ENCODE data around the gene GPATCH4. TPM values are rescaled to one million over a fixed set of nuclear protein-coding genes. Genes with fewer than 3 reads are reported as not detected.

Gene GPATCH4
- total RNA-seq, 2 experiments from 2014 or later, result 29.9 to 33.4 TPM

DNA sequence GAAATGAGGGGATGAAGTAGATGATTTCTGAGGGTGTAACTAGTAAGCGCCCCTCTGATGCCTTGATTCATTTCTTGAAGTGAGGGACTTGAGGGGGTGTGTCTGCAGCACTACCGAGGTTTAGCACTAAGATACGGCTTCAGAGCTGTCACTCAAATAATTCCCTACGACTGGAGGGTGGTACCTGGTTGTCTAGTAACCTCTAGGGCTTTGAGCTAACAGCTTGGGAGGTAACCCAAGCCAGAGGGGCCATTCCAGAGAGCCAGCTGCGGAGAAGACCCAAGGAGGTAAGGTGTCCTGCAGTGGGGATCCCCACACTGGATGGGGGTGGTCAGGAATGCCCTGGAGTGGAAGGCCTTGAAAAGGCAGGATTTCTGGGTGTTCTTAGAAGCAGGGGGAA lies 21.8 kb downstream of the GPATCH4 start, which contains the start of gene TTC24:
TTC24 (plus strand) TSS at position 252 of the 400 bp plus-strand sequence. CDS start 1,642 bp downstream, outside the sequence.
- Mint-ChIP-seq H3K4me1 (peaks cover 24% of the 10 kb centered on the region), H3K9me3 (no peaks in the 10 kb centered on the region), H3K4me3 (no peak within 1 kb of the TSS), H3K27me3 (peaks cover 3% of the 10 kb centered on the region), H3K27ac (no peak within 1 kb of the TSS), H3K36me3 (ENCODE audit: low read depth) (no peaks in the 10 kb centered on the region)
- no peak for DNase-seq
- ChIA-PET CTCF (interaction anchor here (0.6 to 1.7 kb wide), 7 partner anchors 9 to 194 kb away, joined by 3 to 8 read pairs (median 3); partner anchors contain the start of gene NAXE), POLR2A (no interaction called here)

DNA sequence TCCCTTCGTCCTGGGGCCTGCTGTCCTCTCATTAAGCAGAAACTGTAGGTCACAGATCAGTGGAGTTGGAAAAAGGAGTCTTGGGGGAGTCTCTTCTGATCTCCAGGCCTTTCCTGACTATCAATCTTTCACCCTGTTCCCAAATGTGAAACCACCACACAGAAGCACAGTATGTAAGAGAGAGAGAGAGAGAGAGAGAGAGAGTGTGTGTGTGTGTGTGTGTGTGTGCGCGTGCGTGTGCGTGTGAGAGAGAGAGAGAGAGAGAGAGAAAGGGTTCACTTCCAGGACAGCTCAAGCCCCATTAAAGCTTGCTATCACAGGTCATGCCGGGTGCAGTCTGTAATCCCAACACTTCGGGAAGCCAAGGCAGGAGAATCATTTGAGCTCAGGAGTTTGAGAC lies 23.2 kb downstream of the GPATCH4 start:
- peaks cover 5% of the 10 kb centered on the region for H3K27me3 Mint-ChIP-seq
- DNase-seq, result no peak
- no peak overlapping the region for H3K4me3 Mint-ChIP-seq
- POLR2A ChIA-PET, result no interaction called here
- H3K36me3 Mint-ChIP-seq (ENCODE audit: low read depth), result no peaks in the 10 kb centered on the region
- CTCF ChIA-PET, result interaction anchor here (0.7 to 1.0 kb wide), 2 partner anchors 76 to 149 kb away, joined by 3 read pairs; no protein-coding TSS in a partner anchor
- H3K9me3 Mint-ChIP-seq, result no peaks in the 10 kb centered on the region
- H3K4me1 Mint-ChIP-seq, result peaks cover 16% of the 10 kb centered on the region
- no peak overlapping the region for H3K27ac Mint-ChIP-seq

DNA sequence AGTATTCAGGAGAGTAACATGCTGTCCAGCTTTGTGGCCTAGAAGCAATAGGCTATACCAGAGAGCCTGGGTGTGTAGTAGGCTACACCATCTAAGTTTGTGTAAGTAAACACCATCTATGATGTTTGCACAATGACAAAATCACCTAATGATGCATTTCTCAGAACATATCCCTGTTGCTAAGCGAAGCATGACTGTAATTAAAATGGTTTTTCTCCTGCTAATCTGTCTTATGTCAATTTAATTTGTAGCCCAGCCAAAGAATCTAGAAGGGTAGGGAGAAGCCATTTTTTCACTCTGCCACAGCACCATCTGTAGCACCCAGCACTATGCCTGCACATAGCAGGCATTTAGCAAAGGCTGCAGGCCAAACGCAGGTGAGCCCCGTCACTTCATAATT lies 23.7 kb downstream of the GPATCH4 start:
- Mint-ChIP-seq H3K4me3 (no peak overlapping the region), H3K4me1 (peaks cover 15% of the 10 kb centered on the region), H3K9me3 (no peaks in the 10 kb centered on the region), H3K27ac (no peak overlapping the region), H3K36me3 (ENCODE audit: low read depth) (no peaks in the 10 kb centered on the region), H3K27me3 (peaks cover 9% of the 10 kb centered on the region)
- ChIA-PET CTCF (interaction anchor here (1.0 to 1.5 kb wide), 2 partner anchors 76 to 97 kb away, joined by 3 to 4 read pairs; no protein-coding TSS in a partner anchor), POLR2A (no interaction called here)
- DNase-seq, result no peak

DNA sequence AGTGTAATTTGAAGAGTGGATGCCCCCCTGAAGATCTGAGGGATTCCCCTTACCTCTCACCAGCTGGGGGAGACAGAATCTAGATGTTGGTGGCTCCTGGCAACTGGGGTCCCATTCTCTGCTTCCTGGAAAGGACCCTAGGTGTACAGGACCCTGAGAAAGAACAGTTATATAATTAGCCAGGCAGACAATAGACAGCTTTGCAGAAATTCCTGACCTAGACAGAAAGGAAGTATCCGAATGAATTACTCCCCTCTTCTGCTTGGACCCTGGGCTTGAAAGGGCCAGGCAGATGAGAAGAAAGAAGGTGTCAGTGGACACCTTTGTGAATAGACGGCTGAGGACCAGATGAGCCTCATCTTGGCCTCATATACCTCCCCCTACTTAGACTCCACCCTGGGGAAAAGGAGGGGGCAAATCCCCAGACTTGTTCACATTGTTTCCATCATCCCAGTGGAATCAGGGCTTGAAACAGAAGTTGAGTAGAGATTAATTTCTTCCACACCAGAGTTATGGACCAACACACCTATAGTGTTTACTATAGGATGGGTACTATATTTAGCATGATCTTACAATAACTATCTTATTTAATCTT lies 27.1 kb downstream of the GPATCH4 start:
- no peak for DNase-seq
- H3K4me3 Mint-ChIP-seq, result no peak overlapping the region
- H3K27me3 Mint-ChIP-seq, result peaks cover 15% of the 10 kb centered on the region
- CTCF ChIA-PET, result interaction anchor here (2.3 kb wide), 1 partner anchor 188 kb away, joined by 7 read pairs; no protein-coding TSS in a partner anchor
- H3K4me1 Mint-ChIP-seq, result peaks cover 25% of the 10 kb centered on the region
- no peak overlapping the region for H3K27ac Mint-ChIP-seq
- peaks cover 7% of the 10 kb centered on the region for H3K36me3 Mint-ChIP-seq (ENCODE audit: low read depth)
- no peaks in the 10 kb centered on the region for H3K9me3 Mint-ChIP-seq
- POLR2A ChIA-PET, result no interaction called here

DNA sequence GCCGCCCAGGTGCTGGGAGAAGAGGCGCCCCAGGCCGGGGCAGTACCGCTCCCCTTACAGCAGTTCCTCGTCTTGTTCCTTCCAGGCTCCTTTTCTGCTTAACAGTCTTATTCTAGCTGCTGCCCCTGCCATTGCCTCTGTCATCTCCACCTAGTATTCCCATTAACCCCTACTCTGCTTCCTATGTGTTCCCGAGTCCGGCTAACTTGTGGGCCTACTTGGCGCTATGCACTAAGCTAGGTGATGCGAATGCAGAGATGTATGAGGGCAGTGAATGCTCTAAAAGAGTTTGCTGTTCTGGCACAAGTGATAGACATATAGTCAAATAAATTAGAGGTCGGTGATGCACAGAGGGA lies 28.6 kb downstream of the GPATCH4 start:
- POLR2A ChIA-PET, result no interaction called here

DNA sequence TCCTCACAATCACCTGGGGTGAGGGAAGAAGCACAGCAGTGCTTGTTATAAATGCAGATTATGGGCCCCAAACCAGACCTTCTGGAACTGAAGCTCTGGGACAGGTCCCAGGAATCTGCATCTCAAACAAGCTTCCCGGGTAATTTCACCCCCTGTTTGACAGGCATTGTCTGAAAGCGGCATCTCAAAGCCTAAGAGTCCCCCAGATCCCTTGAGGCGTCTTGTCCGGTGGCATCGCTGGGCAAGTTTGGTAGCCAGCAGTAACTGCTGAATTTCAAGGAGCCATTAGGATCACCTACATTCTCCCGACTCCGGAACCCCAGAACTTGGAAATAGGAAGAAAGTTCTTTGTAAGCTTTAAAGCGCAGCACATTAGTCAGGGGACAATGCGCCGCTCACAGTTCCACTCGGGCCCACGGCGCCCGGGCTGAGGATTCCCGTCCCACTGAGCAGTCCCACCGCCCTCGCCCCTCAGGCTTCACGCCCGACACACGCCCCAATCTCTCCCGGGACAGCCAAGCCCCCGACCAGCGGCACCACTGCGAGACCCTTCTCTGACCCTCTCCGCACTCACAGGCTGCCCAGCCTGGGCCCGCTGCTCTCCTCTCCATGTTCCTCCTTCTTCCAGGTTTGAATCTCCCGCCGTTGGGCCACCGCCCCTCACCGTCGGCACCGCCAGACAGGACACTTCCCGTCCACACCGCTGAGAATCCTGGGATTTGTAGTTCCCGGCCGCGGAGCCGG lies 29.2 kb downstream of the GPATCH4 start, which contains the start of gene IQGAP3:
IQGAP3 (minus strand) TSS at position 647 of the 744 bp plus-strand sequence; CDS start at position 611, 36 bp downstream.
- DNase-seq, result peak; percentile 86
- Mint-ChIP-seq H3K27me3 (peaks cover 15% of the 10 kb centered on the region), H3K36me3 (ENCODE audit: low read depth) (peaks cover 16% of the 10 kb centered on the region), H3K4me1 (peaks cover 25% of the 10 kb centered on the region), H3K27ac (peak within 1 kb of the TSS; percentile 78), H3K4me3 (peak within 1 kb of the TSS; percentile 94), H3K9me3 (no peaks in the 10 kb centered on the region)
- ChIA-PET CTCF (interaction anchor here (0.7 to 3.1 kb wide), 2 partner anchors 17 to 91 kb away, joined by 3 to 8 read pairs; no protein-coding TSS in a partner anchor), POLR2A (no interaction called here)

More for the DNA sequence above, 28.6 kb downstream of the GPATCH4 start:
- H3K4me1 Mint-ChIP-seq, result peaks cover 25% of the 10 kb centered on the region
- peak overlapping the region; percentile 94 for H3K4me3 Mint-ChIP-seq
- DNase-seq, result no peak
- peaks cover 15% of the 10 kb centered on the region for H3K27me3 Mint-ChIP-seq
- CTCF ChIA-PET, result interaction anchor here (0.7 to 3.1 kb wide), 2 partner anchors 9 to 18 kb away, joined by 3 to 8 read pairs; no protein-coding TSS in a partner anchor
- no peaks in the 10 kb centered on the region for H3K9me3 Mint-ChIP-seq
- H3K36me3 Mint-ChIP-seq (ENCODE audit: low read depth), result peaks cover 13% of the 10 kb centered on the region
- peak overlapping the region; percentile 78 for H3K27ac Mint-ChIP-seq

DNA sequence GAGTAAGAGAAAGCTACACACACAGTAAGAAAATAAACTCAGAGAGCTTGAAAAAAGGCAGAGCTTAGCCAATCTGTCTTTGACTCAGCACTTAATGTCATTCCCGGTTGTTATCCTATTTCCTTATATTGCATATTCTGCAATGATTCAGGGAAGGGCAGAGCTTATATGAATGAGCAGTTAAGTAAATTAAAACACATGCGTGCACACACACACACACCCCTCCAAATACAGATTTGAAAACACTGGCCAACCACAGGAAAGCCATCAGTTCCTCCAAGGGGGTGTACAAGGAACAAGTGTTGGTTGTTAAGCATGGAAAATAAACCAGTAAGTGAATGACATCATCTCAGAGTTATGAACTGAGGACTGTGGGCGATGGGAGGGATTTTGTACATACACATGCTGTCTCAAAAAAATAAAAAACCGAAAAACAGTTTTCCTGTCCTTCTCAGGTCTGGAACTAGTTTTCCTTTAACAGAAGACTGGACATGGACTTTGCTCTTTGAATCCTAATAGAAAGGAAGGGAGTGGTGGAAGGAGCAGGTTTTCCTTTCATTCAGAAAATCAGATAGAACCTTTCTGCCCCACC lies 29.9 kb downstream of the GPATCH4 start:
- DNase-seq, result no peak
- ChIA-PET POLR2A (interaction anchor here (1.0 kb wide), 1 partner anchor 10 kb away, joined by 4 read pairs; no protein-coding TSS in a partner anchor), CTCF (interaction anchor here (0.7 to 3.1 kb wide), 6 partner anchors 8 to 185 kb away, joined by 3 to 8 read pairs (median 4); partner anchors contain the start of genes NAXE and TTC24)
- Mint-ChIP-seq H3K4me3 (peak overlapping the region; percentile 94), H3K27me3 (peaks cover 15% of the 10 kb centered on the region), H3K4me1 (peaks cover 25% of the 10 kb centered on the region), H3K27ac (no peak overlapping the region), H3K36me3 (ENCODE audit: low read depth) (peaks cover 18% of the 10 kb centered on the region), H3K9me3 (no peaks in the 10 kb centered on the region)

DNA sequence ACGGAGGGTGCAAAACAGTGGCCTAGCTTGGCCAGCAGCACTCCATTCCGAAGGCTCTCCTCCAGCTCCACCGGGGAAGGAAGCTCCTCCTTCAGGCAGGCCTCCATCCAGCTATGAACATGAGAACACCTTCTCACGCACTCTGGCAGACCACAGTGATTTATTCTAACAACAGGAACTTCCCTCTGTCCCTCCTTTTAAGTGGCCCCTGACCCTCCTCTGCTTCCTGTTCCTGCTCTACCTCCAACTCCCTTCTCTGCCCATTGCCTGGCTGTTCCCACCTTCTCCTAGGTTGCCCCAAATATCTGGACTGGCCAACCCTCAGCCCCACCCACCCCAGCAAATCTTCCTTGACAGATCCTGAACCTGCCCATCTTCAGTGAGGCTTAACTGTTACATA lies 34.8 kb downstream of the GPATCH4 start:
- peaks cover 30% of the 10 kb centered on the region for H3K36me3 Mint-ChIP-seq (ENCODE audit: low read depth)
- H3K9me3 Mint-ChIP-seq, result no peaks in the 10 kb centered on the region
- ChIA-PET POLR2A (no interaction called here), CTCF (interaction anchor here (1.7 kb wide), 1 partner anchor 38 kb away, joined by 4 read pairs; no protein-coding TSS in a partner anchor)
- DNase-seq, result no peak
- H3K4me1 Mint-ChIP-seq, result peaks cover 8% of the 10 kb centered on the region
- H3K4me3 Mint-ChIP-seq, result no peak overlapping the region
- H3K27me3 Mint-ChIP-seq, result no peaks in the 10 kb centered on the region
- H3K27ac Mint-ChIP-seq, result no peak overlapping the region

DNA sequence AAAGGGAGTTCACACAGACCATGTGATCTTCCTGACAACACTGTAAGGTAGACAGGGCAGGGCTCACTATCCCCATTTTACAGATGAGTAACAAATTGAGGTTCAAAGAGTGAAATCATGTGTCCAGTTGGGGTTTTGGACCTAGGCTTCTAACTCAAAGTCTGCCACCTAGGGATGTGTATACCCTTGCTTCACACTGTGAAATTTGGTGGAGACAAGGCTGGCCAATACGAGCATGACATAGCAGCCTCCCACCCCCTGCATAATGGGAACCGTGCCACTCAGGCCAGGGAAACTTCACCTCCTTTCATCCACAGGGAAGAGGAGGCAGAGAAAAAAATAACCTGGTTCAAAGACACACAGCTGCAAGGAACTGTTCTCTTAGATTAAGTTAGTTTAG lies 35.8 kb downstream of the GPATCH4 start:
- DNase-seq, result no peak
- H3K4me3 Mint-ChIP-seq, result no peak overlapping the region
- ChIA-PET CTCF (interaction anchor here (0.9 to 1.7 kb wide), 3 partner anchors 14 to 84 kb away, joined by 4 read pairs; no protein-coding TSS in a partner anchor), POLR2A (no interaction called here)
- no peak overlapping the region for H3K27ac Mint-ChIP-seq
- H3K4me1 Mint-ChIP-seq, result no peaks in the 10 kb centered on the region
- no peaks in the 10 kb centered on the region for H3K9me3 Mint-ChIP-seq
- peaks cover 30% of the 10 kb centered on the region for H3K36me3 Mint-ChIP-seq (ENCODE audit: low read depth)
- H3K27me3 Mint-ChIP-seq, result no peaks in the 10 kb centered on the region

DNA sequence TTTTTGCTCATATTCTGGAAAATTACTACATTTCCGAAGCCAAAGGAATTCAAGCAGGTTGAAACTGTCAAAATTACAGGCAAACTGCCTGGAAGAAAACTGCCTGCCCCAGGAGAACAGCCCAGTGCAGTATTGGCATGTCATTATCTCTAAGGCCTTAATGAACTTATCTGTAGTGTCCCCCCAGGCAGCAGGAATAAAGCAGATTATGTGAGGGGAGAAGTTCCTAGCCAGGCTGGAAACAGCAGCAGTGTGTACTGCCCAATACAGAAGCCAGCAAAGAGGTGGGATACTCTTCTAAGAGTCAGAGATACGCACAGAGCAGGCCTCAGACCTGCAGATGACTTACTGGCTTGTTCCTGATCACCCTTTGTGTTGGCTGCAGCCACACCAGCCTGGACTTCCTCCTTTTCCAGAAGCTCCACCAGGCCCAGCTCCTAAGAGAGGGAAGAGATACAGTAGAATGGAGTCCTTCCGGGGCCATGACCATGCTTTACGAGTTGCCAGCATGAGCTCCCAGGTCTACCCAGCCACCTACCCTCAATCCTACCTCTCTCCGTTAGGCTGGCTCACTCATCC lies 40.6 kb downstream of the GPATCH4 start:
- Mint-ChIP-seq H3K36me3 (ENCODE audit: low read depth) (peaks cover 20% of the 10 kb centered on the region), H3K27ac (no peak overlapping the region), H3K4me1 (no peaks in the 10 kb centered on the region), H3K9me3 (no peaks in the 10 kb centered on the region), H3K27me3 (no peaks in the 10 kb centered on the region), H3K4me3 (no peak overlapping the region)
- POLR2A ChIA-PET, result no interaction called here
- CTCF ChIA-PET, result interaction anchor here (1.4 kb wide), 1 partner anchor 12 kb away, joined by 4 read pairs; no protein-coding TSS in a partner anchor
- no peak for DNase-seq

DNA sequence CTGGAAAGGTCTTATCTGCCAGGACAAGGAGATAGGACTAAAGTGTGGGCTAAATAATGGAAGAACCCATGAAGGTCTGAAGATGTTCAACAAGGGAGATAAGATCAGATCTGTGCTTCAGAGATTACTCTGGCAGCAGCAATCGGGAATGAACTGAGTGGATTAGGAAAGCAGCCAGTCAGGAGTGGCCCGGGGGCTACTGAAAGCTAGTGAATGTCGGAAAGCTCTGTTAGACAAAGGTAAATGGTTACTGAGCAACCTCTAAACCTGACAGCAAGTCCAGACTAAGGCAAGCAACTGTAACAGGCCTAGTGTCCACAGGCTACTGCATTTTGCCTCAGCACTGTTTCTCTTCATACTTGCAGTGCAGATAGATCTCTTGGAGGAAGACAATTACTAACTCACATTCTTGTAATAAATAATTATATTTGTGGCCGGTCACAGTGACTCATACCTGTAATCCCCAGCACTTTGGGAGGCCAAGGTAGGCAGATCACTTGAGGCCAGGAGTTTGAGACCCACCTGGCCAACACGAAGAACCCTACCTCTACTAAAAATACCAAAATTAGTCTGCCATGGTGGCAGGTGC lies 41.4 kb downstream of the GPATCH4 start:
- Mint-ChIP-seq H3K27ac (no peak overlapping the region), H3K9me3 (no peaks in the 10 kb centered on the region), H3K4me1 (no peaks in the 10 kb centered on the region), H3K36me3 (ENCODE audit: low read depth) (peaks cover 21% of the 10 kb centered on the region), H3K27me3 (no peaks in the 10 kb centered on the region), H3K4me3 (no peak overlapping the region)
- ChIA-PET POLR2A (no interaction called here), CTCF (interaction anchor here (0.5 to 1.0 kb wide), 2 partner anchors 8 to 184 kb away, joined by 3 to 4 read pairs; no protein-coding TSS in a partner anchor)
- DNase-seq, result no peak
